GM18870 (cell line): ENCODE data around the gene ZMYND15.

Experiments
- ATAC-seq: cut with Tn5 transposase; IDR thresholded peaks from one replicate; pipeline ENCODE4 v1.9.1; 2021; ENCODE audit warnings: moderate library complexity; ENCODE audit not compliant: unreplicated experiment

ZMYND15 gene

GRCh38 chr17:4742133-4742532, 2.5 kb downstream of the ZMYND15 start:
- no peak for ATAC-seq

GRCh38 chr17:4742629-4743028, 3.0 kb downstream of the ZMYND15 start:
- no peak for ATAC-seq

GRCh38 chr17:4743216-4743615, 3.6 kb downstream of the ZMYND15 start:
- no peak for ATAC-seq

GRCh38 chr17:4743898-4744297, 4.3 kb downstream of the ZMYND15 start:
- ATAC-seq = no peak

GRCh38 chr17:4744999-4745969, 5.7 kb downstream of the ZMYND15 start:
- ATAC-seq = no peak

GRCh38 chr17:4747847-4748246, 8.2 kb downstream of the ZMYND15 start:
- ATAC-seq = no peak

GRCh38 chr17:4748686-4749085, 9.1 kb downstream of the ZMYND15 start:
- no peak for ATAC-seq

- no peak for ATAC-seq
Measured at GRCh38 chr17:4750606-4751005, 11.0 kb downstream of the ZMYND15 start.

GRCh38 chr17:4751932-4752331, 12.3 kb downstream of the ZMYND15 start:
- no peak for ATAC-seq

- ATAC-seq = no peak
Measured at GRCh38 chr17:4753392-4753791, 13.8 kb downstream of the ZMYND15 start.

- ATAC-seq = no peak
Measured at GRCh38 chr17:4759776-4760236, 20.2 kb downstream of the ZMYND15 start.

GRCh38 chr17:4764595-4764994, 25.0 kb downstream of the ZMYND15 start:
- ATAC-seq = no peak

- no peak for ATAC-seq
Measured at GRCh38 chr17:4766201-4766600, 26.6 kb downstream of the ZMYND15 start.

- no peak for ATAC-seq
Measured at GRCh38 chr17:4766723-4767122, 27.1 kb downstream of the ZMYND15 start.

- ATAC-seq = no peak
Measured at GRCh38 chr17:4768298-4768697, 28.7 kb downstream of the ZMYND15 start.

- ATAC-seq = no peak
Measured at GRCh38 chr17:4769628-4770027, 30.0 kb downstream of the ZMYND15 start.

GRCh38 chr17:4771519-4772234, 32.0 kb downstream of the ZMYND15 start, which contains the start of gene TM4SF5:
TSS of gene TM4SF5 (plus strand) at chr17:4771886. CDS start at chr17:4771923, 37 bp downstream.
- ATAC-seq = no peak

- no peak for ATAC-seq
Measured at GRCh38 chr17:4772235-4772613, 32.6 kb downstream of the ZMYND15 start.

GRCh38 chr17:4777969-4778760, 38.5 kb downstream of the ZMYND15 start:
- ATAC-seq = no peak

- no peak for ATAC-seq
Measured at GRCh38 chr17:4780325-4780955, 40.8 kb downstream of the ZMYND15 start.

GRCh38 chr17:4782652-4783051, 43.0 kb downstream of the ZMYND15 start:
- ATAC-seq = no peak
